GM12878 (cell line): ENCODE data around the gene RTF1. TPM values are rescaled to one million over a fixed set of nuclear protein-coding genes. Genes with fewer than 3 reads are reported as not detected.
A peak's percentile ranks its signal among the peaks of the same experiment; 100 is the strongest.

ENCODE experiments used
- BHLHE40 ChIP-seq, 2 experiments: fragments of 450-650 bp in 1 of 2; IDR thresholded peaks; 2 replicates each; pipeline ENCODE4 v1.6.1; 2011 to 2017; ENCODE audit warnings: low read depth in 2 of 2, borderline replicate concordance in 1 of 2, improper control_type of control experiment in 1 of 2, low read length in 1 of 2, mild to moderate bottlenecking in 1 of 2
- CBFB ChIP-seq: IDR thresholded peaks from 2 replicates; pipeline ENCODE4 v1.6.1; 2016; ENCODE audit warnings: antibody characterized with exemption, low read depth
- CREM ChIP-seq: IDR thresholded peaks from 2 replicates; pipeline ENCODE4 v1.6.1; 2014; ENCODE audit warnings: antibody characterized with exemption, low read depth
- ETV6 ChIP-seq, 2 experiments: fragments of 450-650 bp in 1 of 2; IDR thresholded peaks in 1 of 2; conservative IDR thresholded peaks in 1 of 2; 2 replicates each; pipeline ENCODE4 v1.6.1; 2014; ENCODE audit warnings: antibody characterized with exemption in 1 of 2, borderline replicate concordance in 1 of 2, low read depth in 1 of 2, mild to moderate bottlenecking in 1 of 2, moderate library complexity in 1 of 2
- HCFC1 ChIP-seq: fragments of 150-350 bp; IDR thresholded peaks from 2 replicates; pipeline ENCODE4 v1.6.1; 2014; ENCODE audit warnings: low read length
- IKZF1 ChIP-seq: fragments of 450-650 bp; conservative IDR thresholded peaks from 2 replicates; pipeline ENCODE4 v1.6.1; 2017; ENCODE audit warnings: antibody characterized with exemption, mild to moderate bottlenecking
- JUND ChIP-seq: IDR thresholded peaks from 2 replicates; pipeline ENCODE4 v1.6.1; 2012; ENCODE audit warnings: low read depth, mild to moderate bottlenecking, low read length, improper control_type of control experiment, moderate library complexity
- KDM1A ChIP-seq: fragments of 200-600 bp; sonication (generic); IDR thresholded peaks from 2 replicates; pipeline ENCODE4 v1.6.1; 2016; ENCODE audit warnings: borderline replicate concordance
- MEF2A ChIP-seq: IDR thresholded peaks from 2 replicates; pipeline ENCODE4 v1.6.1; 2011; ENCODE audit warnings: low read depth, mild to moderate bottlenecking, low read length, moderate library complexity; ENCODE audit not compliant: insufficient read depth
- MEF2B ChIP-seq: fragments of 450-650 bp; IDR thresholded peaks from 2 replicates; pipeline ENCODE4 v1.6.1; 2018; ENCODE audit warnings: mild to moderate bottlenecking, moderate library complexity; ENCODE audit not compliant: partially characterized antibody, poor library complexity, severe bottlenecking
- PML ChIP-seq: IDR thresholded peaks from 2 replicates; pipeline ENCODE4 v1.6.1; 2012; ENCODE audit warnings: low read length, inconsistent platforms
- POLR2AphosphoS2 ChIP-seq: IDR thresholded peaks from 2 replicates; pipeline ENCODE4 v1.6.1; 2011; ENCODE audit warnings: low read depth, mild to moderate bottlenecking, low read length, improper control_type of control experiment, moderate library complexity
- SPI1 ChIP-seq: IDR thresholded peaks from 2 replicates; pipeline ENCODE4 v1.6.1; 2011; ENCODE audit warnings: low read depth, mild to moderate bottlenecking, low read length, moderate library complexity, borderline replicate concordance; ENCODE audit not compliant: insufficient read depth
- SREBF1 ChIP-seq: IDR thresholded peaks from 2 replicates; pipeline ENCODE4 v1.6.1; 2012; ENCODE audit warnings: mild to moderate bottlenecking, low read length
- SREBF2 ChIP-seq: IDR thresholded peaks from 2 replicates; pipeline ENCODE4 v1.6.1; 2012; ENCODE audit warnings: mild to moderate bottlenecking, low read length
- STAT3 ChIP-seq: IDR thresholded peaks from 2 replicates; pipeline ENCODE4 v1.6.1; 2011; ENCODE audit warnings: low read depth, low read length, improper control_type of control experiment
- TAF1 ChIP-seq: IDR thresholded peaks from 2 replicates; pipeline ENCODE4 v1.6.1; 2011; ENCODE audit warnings: mild to moderate bottlenecking, low read depth, low read length, borderline replicate concordance
- polyA plus RNA-seq, 11 experiments: library from polyadenylated mRNA; depleted of rRNA in 4 of 11; unstranded in 6 of 11; stranded (reverse) in 5 of 11; fragments of >200 nt; fragmentation: Nextera tagmentation in 4 of 11; fragmentation: Illumina TruSeq in 1 of 11; extraction: Ambion mirVana in 4 of 11; extraction: Trizol in 1 of 11; gene quantifications; 1 replicate in 1 of 11; 2 replicates in 10 of 11; pipeline versions ENCODE4 v1.2.1 to v1.2.3, GENCODE V29; 2011 to 2016; ENCODE audit warnings: inconsistent platforms in 2 of 11, missing spikeins in 2 of 11, low read depth in 1 of 11
- total RNA-seq, 4 experiments: library from RNA; depleted of rRNA in 3 of 4; stranded (reverse); fragments of >200 nt in 3 of 4; fragmentation: Illumina TruSeq in 1 of 4; extraction: Trizol in 1 of 4; gene quantifications; 2 replicates each; pipeline versions ENCODE4 v1.2.1 to v1.2.3, GENCODE V29; 2013 to 2021
- TF ChIP-seq, protein P1 (sequence below): fragments of 450-650 bp; IDR thresholded peaks from 2 replicates; pipeline ENCODE4 v1.6.1; 2016; ENCODE audit warnings: mild to moderate bottlenecking, moderate library complexity, borderline replicate concordance
- TF ChIP-seq, protein P2 (sequence below): IDR thresholded peaks from 2 replicates; pipeline ENCODE4 v1.6.1; 2012; ENCODE audit warnings: low read depth, low read length, improper control_type of control experiment
- TF ChIP-seq, protein P3 (sequence below), 3 experiments: IDR thresholded peaks in 2 of 3; conservative IDR thresholded peaks in 1 of 3; 2 replicates each; pipeline ENCODE4 v1.5.1; 2011; ENCODE audit warnings: low read depth in 3 of 3, low read length in 3 of 3, mild to moderate bottlenecking in 3 of 3, control low read depth in 2 of 3, moderate library complexity in 2 of 3, inconsistent platforms in 1 of 3, mixed read lengths in 1 of 3; ENCODE audit not compliant: control insufficient read depth in 2 of 3, insufficient read depth in 1 of 3; ENCODE audit errors: extremely low read depth in 1 of 3
- TF ChIP-seq, protein P4 (sequence below): IDR thresholded peaks from 2 replicates; pipeline ENCODE4 v1.6.1; 2011; ENCODE audit warnings: low read depth, low read length, improper control_type of control experiment, borderline replicate concordance
- TF ChIP-seq, protein P5 (sequence below): fragments of 450-650 bp; IDR thresholded peaks from 2 replicates; pipeline ENCODE4 v1.6.1; 2017; ENCODE audit warnings: mild to moderate bottlenecking, low read depth, inconsistent platforms; ENCODE audit not compliant: poor library complexity, severe bottlenecking

The RTF1 gene
- total and polyA plus RNA-seq, 10 of the 15 experiments (the other 5 are each of a cell fraction or from before 2014, with no cell fraction given): 7.2 to 67.9 (median 32.3) TPM

DNA sequence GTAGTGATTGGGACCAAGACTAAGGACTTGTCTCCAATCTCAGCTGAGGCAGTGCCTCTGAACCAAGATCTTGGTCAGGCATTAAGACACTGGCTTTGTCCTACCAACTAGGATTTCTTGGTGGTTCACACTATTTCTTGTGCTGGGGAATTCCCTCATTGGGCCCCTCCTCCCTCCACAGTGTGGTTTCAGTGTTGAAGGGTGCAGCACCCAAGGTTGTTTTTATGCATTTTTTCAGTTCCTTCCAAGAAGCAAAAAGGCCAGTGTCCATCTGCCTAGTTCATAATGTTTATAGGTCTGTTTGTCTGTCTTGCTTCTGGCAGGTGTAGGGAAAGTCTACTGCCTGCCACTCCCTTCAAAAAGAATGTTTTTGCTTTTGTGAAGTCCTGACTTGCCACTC lies 66.2 kb downstream of the RTF1 start (continued):
- TF ChIP-seq, protein P1, sequence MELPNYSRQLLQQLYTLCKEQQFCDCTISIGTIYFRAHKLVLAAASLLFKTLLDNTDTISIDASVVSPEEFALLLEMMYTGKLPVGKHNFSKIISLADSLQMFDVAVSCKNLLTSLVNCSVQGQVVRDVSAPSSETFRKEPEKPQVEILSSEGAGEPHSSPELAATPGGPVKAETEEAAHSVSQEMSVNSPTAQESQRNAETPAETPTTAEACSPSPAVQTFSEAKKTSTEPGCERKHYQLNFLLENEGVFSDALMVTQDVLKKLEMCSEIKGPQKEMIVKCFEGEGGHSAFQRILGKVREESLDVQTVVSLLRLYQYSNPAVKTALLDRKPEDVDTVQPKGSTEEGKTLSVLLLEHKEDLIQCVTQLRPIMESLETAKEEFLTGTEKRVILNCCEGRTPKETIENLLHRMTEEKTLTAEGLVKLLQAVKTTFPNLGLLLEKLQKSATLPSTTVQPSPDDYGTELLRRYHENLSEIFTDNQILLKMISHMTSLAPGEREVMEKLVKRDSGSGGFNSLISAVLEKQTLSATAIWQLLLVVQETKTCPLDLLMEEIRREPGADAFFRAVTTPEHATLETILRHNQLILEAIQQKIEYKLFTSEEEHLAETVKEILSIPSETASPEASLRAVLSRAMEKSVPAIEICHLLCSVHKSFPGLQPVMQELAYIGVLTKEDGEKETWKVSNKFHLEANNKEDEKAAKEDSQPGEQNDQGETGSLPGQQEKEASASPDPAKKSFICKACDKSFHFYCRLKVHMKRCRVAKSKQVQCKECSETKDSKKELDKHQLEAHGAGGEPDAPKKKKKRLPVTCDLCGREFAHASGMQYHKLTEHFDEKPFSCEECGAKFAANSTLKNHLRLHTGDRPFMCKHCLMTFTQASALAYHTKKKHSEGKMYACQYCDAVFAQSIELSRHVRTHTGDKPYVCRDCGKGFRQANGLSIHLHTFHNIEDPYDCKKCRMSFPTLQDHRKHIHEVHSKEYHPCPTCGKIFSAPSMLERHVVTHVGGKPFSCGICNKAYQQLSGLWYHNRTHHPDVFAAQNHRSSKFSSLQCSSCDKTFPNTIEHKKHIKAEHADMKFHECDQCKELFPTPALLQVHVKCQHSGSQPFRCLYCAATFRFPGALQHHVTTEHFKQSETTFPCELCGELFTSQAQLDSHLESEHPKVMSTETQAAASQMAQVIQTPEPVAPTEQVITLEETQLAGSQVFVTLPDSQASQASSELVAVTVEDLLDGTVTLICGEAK: no peak
- TF ChIP-seq, protein P2, sequence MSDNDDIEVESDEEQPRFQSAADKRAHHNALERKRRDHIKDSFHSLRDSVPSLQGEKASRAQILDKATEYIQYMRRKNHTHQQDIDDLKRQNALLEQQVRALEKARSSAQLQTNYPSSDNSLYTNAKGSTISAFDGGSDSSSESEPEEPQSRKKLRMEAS: no peak
- TF ChIP-seq SREBF1 (no peak), KDM1A (no peak), SREBF2 (no peak), ETV6 (conservative IDR thresholded peaks at IDR 0.05 in 1 of 2, IDR thresholded peaks at IDR 0.05 in 1 of 2; ENCODE audit: borderline replicate concordance in 1 of 2, low read depth in 1 of 2) (no peak), BHLHE40 (IDR thresholded peaks at IDR 0.05; ENCODE audit: borderline replicate concordance in 1 of 2, low read depth in 2 of 2, low read length in 1 of 2) (peak; percentile 23 to 37; a peak in 1 of 4 replicates), MEF2B (peak; percentile 16), TAF1 (no peak), CREM (no peak), SPI1 (peak; percentile 76), STAT3 (no peak), JUND (no peak), IKZF1 (peak; percentile 16; the same call in 1 of the 2 replicates), POLR2AphosphoS2 (no peak), MEF2A (no peak), PML (no peak), CBFB (peak; percentile 76), HCFC1 (no peak)
- TF ChIP-seq, protein P3, sequence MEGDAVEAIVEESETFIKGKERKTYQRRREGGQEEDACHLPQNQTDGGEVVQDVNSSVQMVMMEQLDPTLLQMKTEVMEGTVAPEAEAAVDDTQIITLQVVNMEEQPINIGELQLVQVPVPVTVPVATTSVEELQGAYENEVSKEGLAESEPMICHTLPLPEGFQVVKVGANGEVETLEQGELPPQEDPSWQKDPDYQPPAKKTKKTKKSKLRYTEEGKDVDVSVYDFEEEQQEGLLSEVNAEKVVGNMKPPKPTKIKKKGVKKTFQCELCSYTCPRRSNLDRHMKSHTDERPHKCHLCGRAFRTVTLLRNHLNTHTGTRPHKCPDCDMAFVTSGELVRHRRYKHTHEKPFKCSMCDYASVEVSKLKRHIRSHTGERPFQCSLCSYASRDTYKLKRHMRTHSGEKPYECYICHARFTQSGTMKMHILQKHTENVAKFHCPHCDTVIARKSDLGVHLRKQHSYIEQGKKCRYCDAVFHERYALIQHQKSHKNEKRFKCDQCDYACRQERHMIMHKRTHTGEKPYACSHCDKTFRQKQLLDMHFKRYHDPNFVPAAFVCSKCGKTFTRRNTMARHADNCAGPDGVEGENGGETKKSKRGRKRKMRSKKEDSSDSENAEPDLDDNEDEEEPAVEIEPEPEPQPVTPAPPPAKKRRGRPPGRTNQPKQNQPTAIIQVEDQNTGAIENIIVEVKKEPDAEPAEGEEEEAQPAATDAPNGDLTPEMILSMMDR (IDR thresholded peaks at IDR 0.05 in 2 of 3, conservative IDR thresholded peaks at IDR 0.05 in 1 of 3; ENCODE audit: control insufficient read depth in 2 of 3, extremely low read depth in 1 of 3, insufficient read depth in 1 of 3, low read depth in 3 of 3, low read length in 3 of 3): no peak
- TF ChIP-seq, protein P4, sequence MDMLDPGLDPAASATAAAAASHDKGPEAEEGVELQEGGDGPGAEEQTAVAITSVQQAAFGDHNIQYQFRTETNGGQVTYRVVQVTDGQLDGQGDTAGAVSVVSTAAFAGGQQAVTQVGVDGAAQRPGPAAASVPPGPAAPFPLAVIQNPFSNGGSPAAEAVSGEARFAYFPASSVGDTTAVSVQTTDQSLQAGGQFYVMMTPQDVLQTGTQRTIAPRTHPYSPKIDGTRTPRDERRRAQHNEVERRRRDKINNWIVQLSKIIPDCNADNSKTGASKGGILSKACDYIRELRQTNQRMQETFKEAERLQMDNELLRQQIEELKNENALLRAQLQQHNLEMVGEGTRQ: no peak
- TF ChIP-seq, protein P5, sequence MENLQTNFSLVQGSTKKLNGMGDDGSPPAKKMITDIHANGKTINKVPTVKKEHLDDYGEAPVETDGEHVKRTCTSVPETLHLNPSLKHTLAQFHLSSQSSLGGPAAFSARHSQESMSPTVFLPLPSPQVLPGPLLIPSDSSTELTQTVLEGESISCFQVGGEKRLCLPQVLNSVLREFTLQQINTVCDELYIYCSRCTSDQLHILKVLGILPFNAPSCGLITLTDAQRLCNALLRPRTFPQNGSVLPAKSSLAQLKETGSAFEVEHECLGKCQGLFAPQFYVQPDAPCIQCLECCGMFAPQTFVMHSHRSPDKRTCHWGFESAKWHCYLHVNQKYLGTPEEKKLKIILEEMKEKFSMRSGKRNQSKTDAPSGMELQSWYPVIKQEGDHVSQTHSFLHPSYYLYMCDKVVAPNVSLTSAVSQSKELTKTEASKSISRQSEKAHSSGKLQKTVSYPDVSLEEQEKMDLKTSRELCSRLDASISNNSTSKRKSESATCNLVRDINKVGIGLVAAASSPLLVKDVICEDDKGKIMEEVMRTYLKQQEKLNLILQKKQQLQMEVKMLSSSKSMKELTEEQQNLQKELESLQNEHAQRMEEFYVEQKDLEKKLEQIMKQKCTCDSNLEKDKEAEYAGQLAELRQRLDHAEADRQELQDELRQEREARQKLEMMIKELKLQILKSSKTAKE: peak; percentile 43
